ENCODE data around the gene PSMD14.

The PSMD14 gene

DNA sequence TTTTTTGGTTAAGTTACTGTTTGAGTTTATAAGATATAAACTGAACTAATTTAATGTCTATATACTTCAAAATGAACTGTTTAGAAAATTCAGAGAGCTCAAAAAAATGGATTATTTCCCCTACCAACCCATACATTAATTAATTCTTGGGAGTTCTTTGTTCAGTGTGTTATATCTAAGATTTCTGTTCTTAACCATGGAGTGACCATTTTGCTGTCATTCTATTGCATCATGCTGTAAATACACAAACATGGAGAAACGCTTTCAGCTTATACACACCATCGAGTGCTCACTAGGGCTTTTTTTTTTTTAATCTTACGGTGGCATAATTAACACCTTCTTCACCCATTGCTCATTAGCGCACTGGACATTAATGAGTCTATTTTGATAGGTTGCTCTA is 74.5 kb downstream of the PSMD14 start:
- no peak for DNase-seq (ENCODE audit: low read depth in 2 of 2)

DNA sequence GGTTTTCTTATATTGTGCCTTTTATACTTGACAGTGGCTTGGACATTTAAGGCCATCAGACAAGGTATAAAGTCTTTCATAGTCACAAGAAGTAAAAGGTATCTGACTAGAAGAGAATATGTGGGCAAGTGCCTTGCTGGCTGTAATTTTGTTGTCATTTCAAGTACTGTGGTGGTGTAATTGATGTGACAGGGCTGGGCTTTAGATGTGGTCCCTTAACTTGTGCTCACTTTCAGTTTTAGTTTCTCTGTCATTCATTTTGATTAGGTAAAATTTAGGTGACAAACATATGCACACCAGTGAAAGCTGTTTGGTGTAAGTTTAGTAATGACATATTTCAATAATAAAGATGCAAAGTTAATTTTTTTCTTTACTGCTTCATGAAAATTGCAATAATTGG is 76.6 kb downstream of the PSMD14 start:
- DNase-seq (ENCODE audit: low read depth in 2 of 2), result peak in 1 of 2 donors; percentile 1

DNA sequence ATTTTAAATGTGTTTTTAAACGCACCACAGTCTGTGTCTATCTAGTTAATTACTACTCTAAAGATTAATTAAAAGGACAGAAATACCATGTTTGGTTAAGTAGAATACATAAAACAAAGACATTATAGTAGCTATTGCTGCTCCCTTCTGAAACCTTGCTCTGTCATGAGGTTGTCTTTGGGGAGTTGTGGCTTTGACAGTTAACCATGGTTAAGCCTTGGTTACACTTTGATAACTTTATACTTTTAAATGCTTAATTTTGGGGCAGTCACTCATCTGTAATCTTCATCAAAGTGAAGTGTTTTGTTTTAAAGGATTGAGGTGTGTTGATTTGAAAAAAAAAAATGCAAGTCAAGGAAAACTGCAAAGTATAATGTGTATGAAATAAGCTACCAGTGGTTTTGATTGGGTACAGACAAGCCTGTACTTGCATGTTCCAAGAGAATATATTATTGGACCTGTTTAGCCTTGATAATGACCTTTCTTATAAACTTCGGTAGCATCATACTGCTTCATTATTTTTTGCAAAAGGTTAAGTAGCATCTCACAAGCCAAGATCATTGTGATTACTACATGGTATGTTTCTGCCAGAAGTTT is 78.1 kb downstream of the PSMD14 start:
- no peak for DNase-seq (ENCODE audit: low read depth in 2 of 2)

DNA sequence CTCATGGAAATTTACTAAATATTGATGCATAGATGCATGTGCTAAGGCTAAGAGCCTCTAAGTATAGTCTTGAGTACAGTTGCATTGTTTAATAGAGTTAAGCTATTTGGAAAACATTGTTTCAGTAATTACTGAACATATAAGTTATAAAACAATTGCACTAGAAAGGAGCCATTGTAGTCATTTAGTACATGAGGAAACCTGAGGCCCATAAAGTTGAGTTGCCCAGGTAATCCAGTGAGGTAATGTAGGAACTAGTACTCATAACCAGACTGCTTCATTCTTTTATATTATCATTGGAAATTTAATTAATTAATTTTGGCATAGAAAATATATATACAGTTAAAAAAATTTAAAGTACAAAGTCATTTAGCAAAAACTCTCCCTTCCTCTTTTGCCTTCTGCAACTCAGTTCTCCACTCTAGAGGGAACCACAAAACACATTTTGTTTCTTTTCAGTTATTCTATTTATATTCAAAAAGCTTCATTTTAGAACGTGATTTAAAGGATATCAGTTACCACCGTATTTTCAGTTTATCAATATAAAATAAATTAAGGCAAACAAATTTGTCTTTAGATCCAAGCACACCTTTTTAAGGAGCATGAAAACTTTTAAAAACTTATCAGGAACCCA is 80.0 kb downstream of the PSMD14 start:
- no peak for DNase-seq (ENCODE audit: low read depth in 2 of 2)

DNA sequence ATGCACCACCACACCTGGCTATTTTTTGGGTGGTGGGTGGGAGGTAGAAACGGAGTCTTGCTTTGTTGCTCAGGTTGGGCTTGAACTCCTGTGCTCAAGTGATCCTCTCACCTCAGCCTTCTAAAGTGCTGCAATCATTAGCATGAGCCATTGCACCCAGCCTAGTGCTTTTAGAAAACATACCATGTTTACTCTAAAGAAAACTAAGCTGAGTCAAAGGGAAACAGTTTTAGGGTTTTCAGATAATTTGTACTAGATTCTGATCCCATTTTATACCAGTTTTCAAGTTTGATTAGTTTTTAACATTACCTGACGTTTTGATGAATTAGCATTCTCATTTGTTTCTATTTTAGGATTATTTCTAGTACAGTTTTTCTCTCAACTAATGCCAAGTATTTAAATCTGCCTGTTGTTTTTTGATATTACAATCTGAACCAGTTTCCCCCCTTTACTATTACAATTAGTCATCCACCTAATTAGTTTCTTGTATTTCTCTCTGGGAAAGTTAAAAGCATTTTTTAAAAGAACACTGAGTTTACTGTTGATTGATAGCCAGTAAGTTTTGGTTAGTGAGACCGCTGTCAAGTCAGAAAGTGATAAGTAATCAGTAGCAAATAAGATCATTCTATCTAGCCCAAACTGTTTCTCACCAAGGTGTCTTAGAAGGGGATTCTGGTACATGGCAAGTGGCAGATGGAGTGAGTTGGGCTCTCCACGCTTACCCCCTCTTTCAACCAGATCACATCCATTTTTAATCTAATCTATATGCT is 83.7 kb downstream of the PSMD14 start:
- no peak for DNase-seq (ENCODE audit: low read depth in 2 of 2)

DNA sequence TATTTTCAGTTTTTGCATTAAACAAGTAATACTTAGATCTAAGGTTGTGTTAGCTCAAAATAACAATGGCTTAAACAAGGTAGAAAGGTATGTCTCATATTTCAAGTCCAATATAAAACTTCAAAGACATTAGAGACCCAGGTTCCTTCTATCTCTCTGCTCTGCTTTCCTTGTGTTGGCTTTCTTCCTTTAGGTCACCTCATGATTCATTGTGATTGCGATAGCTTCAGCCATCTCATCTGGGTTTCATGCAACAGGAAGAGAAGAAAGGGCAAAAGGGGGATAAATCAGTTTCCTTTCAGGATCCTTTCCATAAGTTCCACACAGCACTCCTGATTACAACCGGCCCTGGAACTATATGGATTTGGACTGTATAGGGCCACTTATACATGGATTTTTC is 91.9 kb downstream of the PSMD14 start:
- DNase-seq (ENCODE audit: low read depth in 2 of 2), result no peak

DNA sequence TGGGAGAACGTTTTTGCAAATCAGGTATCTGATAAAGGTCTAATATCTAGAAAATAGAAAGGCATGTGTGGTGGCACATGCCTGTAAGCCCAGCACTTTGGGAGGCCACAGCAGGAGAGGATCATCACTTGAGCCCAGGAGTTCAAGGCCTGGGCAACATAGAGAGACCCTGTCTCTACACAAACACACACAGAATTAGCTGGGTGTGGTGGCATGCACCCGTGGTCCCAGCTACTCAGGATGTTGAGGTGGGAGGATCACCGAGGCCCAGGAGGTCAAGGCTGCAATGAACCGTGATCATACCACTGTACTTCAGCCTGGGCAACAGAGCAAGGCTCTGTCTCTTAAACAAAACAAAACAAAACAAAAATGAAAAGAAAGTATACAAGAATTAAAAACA is 94.1 kb downstream of the PSMD14 start:
- no peak for DNase-seq (ENCODE audit: low read depth in 2 of 2)

DNA sequence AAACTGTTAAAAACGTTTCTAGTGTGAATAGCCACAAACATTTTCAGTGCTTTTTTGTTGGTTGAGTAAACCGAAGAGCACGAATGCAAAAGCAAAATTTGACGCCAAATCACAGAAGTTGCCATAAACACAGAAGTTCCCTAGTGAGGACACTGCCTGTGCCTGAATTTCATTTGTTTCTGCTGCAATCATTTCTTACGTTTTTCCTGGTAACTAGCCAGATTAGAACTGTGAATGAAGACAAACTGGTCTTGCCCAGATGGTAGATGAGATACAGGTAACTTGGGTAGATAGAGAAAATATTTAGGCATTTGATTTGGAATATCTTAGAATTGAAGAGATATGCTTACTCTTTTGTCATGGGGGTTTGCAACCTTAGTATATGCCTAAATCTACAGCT is 98.1 kb downstream of the PSMD14 start:
- no peak for DNase-seq (ENCODE audit: low read depth in 2 of 2)

DNA sequence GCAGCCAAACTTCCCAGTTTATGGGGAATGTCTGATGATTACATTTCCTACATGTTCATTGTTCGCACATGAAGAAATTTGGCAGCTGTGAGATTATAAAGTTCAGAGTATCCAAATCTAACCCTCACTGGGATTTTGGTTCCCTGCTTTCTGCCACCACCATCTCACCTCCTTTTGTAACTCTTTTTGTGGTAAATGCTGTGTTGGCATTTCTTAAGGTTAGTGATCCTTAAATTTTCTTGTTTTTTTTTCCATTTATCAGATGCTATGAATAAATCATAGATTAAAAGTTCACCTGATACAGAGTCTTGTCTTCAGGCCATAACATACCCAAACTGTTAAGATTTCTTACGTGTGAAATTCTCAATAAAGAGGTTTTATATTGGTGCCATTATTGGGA is 99.4 kb downstream of the PSMD14 start:
- DNase-seq (ENCODE audit: low read depth in 2 of 2), result no peak

DNA sequence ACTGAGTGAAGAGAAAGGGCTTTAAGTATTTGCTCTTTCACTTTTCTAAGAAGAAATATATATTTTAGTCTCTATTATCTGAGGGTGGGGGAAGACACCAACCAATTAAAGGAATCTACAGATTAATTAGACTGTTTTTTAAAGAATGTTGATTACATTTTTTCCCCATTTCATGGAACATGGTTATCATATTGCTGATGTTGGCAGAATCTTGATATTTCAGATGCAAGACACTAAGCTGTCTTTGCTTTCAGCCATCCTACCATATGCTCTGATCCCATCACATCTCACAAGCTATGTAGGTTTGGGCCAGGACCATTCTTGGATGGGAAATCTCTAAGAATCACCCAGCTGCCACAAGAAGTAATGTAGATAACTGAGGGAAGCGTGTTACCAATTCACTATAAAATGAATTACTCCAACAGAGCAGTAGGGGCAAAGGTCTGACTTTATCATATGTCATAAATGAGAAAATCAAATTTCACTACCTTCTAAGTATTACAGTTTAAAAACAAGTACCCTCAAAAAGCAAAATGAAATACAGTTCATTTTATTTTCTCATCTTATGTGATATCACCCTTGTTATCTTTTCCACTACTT is 101.2 kb downstream of the PSMD14 start:
- DNase-seq (ENCODE audit: low read depth in 2 of 2), result no peak

DNA sequence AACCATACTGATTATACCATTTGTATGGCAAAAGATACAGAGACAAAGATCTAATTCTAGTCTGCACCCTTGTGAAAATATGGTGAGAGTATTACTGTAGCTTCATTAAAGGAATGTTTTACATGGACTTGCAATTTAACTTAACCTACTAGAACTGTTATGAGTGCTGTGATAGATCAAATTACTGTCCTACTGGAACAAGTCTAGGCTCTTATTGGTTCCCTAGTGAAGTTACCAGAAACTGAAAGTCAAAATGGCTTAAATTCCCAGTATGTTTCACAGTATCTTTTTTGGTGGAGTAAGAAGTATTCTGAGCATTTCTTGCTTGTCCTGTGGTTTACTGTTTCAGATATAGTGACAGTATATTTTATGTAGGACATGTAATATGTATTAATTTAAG is 104.1 kb downstream of the PSMD14 start:
- DNase-seq (ENCODE audit: low read depth in 2 of 2), result no peak

DNA sequence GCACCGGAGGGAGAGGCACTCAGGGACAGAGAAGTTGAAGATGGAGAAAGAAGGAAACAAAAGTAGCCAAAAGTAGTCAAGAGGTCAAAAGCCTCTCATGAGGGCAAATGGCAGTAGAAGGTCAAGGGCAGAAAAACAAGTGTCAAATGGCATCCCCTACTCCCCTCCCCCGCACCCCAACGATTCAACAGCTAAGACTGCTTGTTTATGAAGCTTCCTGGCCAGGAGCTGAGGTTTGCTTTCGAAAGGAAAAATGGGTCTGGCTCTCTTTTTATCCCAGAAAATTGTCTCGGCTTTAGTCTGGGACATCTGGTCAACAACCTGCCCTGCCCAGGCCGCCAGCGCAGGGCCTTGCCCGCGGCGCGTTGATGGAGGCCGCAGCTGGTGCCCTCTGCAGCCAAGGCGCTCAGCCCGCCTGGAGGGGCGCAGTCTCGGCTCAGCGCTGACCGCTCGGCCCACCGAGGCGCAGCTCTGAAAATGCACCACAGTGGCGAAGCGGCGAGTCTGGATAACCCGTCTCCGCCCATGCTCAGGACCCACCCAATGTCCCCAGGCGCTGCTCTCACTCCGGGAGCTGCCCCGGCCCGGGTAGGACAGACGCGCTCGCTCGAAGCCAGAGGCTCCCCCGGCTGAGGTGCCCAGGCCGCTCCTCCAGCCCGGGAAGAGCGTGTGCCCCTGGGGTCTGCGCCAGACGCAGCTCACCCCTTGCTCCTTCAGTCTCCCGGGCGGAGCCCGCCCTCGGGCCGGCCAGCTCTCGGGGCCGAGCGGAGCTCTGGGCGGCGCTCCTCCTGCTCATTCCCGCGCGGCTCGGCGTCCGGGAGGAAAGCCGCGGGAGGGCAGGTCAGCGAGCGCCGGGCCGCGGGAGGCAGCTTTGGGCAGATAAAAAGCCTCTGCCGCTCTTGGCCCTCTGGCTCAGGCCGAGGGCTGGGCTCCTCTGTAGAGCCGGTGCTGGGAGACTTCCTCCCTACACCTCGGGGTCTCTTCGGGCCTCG is 106.1 kb downstream of the PSMD14 start:
- no peak for DNase-seq (ENCODE audit: low read depth in 2 of 2)

DNA sequence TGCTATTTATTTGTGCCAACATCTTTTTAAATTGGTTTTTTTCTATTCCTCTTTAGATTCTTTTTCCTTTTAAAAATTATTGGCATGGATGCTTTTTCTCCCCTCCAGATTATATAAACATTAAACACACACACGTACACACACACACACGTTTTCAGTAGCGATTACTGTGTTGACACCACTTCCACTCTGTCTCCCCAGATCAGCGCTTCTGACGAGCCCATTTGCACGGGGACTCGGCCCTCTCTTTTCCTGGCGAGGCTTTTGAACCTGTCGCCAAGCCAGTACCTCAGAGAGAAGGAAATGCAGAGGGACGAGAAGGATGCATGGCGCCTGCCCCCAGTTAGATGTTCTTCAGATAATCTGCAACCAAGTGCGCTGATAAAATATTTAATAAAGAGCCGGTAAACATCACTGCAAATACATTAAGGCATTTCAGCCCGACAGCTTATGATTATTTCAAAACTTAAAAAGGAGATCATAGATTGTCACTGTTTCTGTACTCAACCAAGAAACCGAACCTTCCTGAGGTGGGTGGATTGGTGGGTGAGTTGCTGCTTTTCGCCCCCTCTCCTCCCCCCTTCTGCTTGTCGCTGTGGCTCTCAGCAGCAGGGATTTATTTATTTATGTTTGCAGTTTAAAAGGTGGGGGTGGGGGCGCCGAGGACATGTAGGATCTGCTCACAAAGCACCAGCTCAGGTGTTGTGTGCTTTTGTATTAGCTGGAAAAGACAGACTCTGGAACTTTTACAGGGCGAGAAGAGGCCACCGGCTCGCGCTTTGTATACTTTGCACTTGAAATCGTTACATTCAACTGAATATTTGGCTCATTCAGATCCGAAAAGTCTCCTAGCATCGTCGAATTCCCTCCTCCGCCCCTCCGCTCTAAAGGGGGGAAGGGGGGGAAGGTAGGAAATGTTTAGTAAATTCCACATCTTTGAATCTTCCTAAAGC is 107.1 kb downstream of the PSMD14 start:
- no peak for DNase-seq (ENCODE audit: low read depth in 2 of 2)

DNA sequence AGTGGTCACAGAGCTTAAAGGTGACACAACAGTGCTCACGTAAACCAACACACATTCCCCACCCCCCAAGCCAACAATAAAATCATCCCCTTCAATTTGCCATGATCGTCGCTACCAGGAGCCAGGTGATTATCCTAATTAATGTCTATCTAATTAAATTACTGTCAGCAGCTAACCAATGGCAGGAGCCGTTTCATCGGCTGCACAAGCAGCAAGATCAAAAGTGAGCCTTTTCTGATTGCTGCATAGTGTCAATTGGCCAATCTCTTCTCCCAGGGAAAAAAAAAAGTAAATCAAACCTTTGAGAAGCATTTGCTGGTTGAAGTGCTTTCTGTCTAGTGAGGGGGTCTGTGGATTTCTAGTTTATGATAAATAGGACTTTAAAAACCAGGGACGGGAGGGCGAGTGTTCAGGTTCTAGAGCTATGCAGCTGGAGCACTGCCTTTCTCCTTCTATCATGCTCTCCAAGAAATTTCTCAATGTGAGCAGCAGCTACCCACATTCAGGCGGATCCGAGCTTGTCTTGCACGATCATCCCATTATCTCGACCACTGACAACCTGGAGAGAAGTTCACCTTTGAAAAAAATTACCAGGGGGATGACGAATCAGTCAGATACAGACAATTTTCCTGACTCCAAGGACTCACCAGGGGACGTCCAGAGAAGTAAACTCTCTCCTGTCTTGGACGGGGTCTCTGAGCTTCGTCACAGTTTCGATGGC is 107.9 kb downstream of the PSMD14 start, which contains the start of gene TBR1:
Gene TBR1, plus strand, starts transcription at position 311 of the 721 bp plus-strand sequence. Its CDS starts 114 bp downstream, at position 425.
- DNase-seq (ENCODE audit: low read depth in 2 of 2), result no peak

DNA sequence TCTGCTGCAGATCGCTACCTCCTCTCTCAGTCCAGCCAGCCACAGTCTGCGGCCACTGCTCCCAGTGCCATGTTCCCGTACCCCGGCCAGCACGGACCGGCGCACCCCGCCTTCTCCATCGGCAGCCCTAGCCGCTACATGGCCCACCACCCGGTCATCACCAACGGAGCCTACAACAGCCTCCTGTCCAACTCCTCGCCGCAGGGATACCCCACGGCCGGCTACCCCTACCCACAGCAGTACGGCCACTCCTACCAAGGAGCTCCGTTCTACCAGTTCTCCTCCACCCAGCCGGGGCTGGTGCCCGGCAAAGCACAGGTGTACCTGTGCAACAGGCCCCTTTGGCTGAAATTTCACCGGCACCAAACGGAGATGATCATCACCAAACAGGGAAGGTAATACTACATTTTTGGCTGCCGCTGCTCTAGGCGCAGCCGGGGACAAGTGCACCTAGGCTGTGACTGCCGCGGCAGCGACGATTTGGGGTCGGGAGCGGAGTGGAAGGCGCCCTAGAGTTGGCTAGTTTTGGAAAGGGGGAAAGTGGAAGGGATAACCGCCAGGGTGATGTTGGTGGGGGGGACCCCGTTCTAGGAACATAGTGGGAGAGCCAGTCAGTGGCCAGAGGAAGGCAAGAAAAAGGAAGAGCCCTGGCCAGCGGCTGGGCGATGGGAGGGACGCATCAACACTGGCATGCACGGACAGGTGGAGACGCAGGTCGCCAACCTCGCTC is 108.6 kb downstream of the PSMD14 start:
- DNase-seq (ENCODE audit: low read depth in 2 of 2), result no peak

DNA sequence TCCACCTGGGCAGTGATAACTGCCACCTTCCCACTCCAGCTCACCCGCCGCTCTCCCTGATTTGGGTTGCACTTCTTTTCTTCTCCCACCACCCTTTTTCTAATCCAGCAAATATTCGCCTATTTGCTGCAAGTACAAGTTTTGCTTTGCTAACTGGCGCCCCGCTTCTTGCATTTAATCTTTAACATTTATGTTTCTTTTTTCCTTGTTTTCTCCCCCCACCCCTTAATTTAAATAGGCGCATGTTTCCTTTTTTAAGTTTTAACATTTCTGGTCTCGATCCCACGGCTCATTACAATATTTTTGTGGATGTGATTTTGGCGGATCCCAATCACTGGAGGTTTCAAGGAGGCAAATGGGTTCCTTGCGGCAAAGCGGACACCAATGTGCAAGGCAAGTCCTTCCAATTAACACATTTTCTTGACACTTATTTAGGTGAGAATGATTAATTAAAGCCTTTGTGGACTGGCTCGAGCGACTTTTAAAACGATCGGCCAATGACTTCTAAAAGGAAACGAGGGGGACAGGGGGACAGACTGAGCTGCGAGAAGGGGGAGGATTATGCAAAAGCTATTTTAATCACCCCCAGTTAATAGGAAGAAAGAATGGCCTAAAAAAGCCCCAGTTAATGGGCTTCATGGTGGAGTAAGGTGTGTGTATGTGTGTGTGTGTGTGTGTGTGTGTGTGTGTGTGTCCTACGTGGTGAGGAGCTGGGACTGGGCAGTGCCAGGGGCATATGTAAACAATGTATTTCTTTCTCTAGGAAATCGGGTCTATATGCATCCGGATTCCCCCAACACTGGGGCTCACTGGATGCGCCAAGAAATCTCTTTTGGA is 109.4 kb downstream of the PSMD14 start:
- no peak for DNase-seq (ENCODE audit: low read depth in 2 of 2)

DNA sequence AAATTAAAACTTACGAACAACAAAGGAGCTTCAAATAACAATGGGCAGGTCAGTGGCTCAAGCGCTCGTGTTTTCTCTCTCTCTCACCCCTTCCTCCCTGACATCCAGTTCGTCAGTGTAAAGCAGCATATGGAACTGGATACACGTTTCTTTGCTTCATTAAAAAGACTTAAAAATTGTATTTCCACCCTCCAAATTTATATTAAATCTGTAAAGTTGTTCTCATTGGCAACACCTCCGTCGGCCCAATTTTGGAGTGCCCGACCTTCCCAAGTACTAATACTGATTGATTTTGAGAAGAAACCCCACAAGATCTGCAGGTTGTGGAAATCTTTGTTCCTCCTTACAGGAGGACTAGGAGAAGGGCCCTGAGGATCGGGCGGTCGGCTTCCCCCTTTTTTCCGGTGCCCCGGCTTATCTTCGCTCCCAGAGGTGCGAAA is 110.1 kb downstream of the PSMD14 start:
- no peak for DNase-seq (ENCODE audit: low read depth in 2 of 2)
